NCI-H2196 treated with DMSO at 0.1 percent for 48 hours (cell line): Measurements from ENCODE around the gene ZNF177.
"Not testable (repeated sequence)": the region's sequence is repeated elsewhere in the genome, so short reads cannot be mapped to it uniquely, and the experiment has no call there.

Experiments used
- DNase-seq: peaks from one replicate; lab custom pipeline; 2025; ENCODE audit not compliant: unreplicated experiment; lab: John Stamatoyannopoulos, UW

The ZNF177 gene

DNA sequence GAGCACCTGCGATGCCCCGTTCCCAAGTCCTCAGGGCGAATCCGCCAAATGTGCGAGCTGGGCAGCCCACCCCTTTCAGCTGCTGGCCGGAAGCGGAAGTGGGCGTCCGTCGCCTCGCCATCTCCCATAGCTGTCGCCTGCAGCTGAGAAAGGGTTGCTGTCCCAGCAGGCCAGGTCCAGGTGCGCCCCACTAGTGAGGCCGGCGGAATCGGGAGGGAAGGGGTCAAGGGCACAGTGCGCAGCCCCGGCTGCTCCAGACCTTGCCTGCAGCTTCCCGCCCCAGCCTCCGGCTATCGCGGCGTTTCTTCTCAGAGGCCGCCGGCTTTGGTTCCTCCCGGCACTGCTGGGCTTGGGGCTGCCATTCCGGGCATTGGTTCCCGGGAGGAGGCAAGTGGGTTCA, at the start of gene ZNF177:
Gene ZNF177 (plus strand): TSS at position 109 of the 400 bp plus-strand sequence. CDS start 15,299 bp downstream, outside the sequence.
- no peak for DNase-seq

DNA sequence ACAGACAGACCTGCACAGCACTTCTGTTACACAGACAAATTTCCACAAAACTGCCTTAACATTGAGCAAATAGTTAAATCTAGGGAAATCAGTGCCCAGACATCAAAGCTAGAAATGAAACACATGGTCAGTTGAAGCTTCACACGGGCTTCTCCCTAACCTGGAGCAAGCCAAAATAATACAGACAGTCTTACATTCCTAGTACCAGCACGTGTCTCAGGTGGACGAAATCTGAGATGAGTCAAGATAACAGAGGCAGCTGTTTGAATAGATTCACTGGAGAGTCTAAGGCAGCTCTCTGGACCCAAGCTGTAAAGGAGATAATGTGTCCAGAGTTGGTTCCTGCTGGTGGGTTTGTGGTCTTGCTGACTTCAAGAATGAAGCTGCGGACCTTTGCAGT, 49.1 kb upstream of the ZNF177 start:
- DNase-seq: no peak

DNA sequence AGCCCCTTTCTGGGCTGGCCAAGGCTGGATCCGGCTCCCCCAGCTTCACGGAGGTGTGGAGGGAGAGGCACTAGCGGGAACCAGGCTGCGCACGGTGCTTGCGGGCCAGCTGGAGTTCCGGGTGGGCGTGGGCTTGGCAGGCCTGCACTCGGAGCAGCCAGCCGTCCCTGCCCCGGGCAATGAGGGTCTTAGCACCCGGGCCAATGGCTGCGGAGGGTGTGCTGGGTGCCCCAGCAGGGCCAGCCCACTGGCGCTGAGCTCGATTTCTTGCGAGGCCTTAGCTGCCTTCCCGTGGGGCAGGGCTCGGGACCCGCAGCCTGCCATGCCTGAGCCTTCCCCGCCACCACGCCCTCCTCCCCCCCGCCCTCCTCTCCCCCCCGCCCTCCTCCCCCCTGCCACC, 41.5 kb upstream of the ZNF177 start:
- no peak for DNase-seq

DNA sequence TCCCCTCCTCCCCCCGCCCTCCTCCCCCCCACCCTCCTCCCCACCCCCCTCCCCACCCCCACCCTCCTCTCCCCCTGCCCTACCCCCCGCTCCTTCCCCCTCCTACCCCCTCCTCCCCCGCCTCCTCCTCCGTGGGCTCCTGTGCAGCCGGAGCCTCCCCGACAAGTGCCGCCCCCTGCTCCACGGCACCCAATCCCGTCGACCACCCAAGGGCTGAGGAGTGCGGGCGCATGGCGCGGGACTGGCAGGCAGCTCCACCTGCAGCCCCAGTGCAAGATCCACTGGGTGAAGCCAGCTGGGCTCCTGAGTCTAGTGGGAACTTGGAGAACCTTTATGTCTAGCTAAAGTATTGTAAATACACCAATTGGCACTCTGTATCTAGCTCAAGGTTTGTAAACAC, 41.1 kb upstream of the ZNF177 start:
- not testable (repeated sequence) for DNase-seq

DNA sequence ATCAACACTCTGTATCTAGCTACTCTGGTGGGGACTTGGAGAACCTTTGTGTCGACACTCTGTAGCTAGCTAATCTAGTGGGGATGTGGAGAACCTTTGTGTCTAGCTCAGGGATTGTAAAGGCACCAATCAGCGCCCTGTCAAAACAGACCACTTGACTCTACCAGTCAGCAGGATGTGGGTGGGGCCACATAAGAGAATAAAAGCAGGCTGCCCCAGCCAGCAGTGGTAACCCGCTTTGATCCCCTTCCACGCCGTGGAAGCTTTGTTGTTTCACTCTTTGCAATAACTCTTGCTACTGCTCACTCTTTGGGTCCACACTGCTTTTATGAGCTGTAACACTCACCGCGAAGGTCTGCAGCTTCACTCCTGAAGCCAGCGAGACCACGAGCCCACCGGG, 40.6 kb upstream of the ZNF177 start:
- DNase-seq: not testable (repeated sequence)

DNA sequence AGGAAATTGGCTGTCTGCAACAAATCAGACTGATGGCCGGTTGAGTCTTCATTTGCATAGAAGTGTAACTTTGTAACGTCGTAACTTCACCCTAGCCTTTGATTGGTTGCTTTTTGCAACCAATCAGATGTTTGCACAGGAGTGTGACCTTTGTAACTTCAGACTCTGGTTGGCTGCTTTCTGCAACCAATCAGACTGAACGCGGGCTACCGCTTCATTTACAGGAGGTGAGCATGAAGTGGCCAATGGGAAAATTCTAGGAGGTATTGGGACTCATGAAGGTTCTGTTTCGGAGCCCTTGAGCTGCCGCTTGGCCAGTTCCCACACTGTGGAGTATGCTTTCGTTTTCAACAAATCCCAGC, 39.3 kb upstream of the ZNF177 start:
- DNase-seq: peak; percentile 77

DNA sequence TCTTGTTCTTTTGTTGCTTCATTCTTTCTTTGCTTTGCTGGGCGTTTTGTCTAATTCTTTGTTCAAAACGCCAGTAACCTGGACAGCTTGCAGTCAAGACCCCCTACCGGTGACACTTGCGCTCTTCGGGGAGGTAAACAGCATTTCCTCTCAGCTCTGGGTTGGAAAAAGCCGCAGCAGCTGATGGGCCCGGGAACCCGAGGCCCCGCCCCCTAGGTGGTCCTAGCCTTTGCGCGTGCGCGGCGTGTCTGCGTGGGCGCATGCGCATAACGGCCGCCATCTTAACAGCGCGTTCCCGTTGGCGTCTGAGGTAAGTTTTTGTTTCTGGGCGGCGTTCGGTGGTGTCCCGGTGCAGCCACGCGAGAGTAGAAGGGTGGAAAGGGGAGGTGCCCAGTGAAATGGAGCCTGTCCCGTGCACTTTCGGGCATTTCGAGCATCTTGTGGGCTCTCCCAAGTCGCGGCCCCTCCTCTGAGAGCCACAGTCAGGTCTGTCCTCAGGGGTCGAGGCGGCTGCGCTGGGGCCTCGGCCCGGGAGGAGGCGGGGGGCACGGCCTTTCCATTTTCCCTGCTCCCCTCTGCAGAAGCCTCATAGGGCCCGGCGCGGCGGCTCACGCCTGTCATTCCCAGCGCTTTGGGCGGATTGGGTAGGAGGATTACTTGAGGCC, 38.8 kb upstream of the ZNF177 start, which contains the start of gene ZNF559:
Gene ZNF559 (plus strand): TSS at position 261 of the 665 bp plus-strand sequence. CDS start 14,371 bp downstream, outside the sequence.
- peak; percentile 93 for DNase-seq

DNA sequence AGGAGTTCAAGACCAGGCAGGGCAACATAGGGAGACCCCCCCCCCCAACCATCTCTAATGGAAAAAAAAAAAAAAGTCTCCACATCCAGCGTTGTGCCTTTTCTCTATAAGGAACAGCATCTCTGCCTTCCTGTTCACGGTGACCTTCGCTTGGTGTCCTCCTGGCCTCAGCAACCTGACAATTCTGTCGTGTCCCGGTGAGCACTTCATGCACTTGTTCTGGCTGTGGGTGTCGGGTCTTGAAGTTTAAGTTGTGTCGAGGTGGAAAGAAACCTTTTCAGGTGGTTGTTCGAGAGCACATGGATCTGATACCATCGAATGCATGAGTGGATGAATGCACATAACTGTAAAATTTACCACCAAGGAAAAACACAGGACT, 38.2 kb upstream of the ZNF177 start:
- DNase-seq: no peak

DNA sequence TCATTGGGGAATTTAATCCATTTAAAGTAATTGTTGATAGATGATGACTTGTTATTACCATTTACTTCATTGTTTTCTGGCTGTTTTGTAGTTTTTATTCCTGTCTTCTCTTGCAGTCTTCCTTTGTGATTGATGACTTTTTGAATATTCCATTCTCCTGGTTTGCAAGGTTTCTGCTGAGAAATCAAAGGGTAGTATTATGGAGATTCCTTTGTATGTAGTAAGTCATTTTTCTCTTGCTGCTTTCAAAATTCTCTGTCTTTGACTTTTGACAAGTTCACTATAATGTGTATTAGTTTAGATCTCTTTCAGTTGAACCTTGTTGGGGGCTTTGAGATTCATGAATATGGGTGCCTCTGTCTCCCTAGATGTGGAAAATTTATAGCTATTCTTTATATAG, 32.8 kb upstream of the ZNF177 start:
- DNase-seq: no peak

DNA sequence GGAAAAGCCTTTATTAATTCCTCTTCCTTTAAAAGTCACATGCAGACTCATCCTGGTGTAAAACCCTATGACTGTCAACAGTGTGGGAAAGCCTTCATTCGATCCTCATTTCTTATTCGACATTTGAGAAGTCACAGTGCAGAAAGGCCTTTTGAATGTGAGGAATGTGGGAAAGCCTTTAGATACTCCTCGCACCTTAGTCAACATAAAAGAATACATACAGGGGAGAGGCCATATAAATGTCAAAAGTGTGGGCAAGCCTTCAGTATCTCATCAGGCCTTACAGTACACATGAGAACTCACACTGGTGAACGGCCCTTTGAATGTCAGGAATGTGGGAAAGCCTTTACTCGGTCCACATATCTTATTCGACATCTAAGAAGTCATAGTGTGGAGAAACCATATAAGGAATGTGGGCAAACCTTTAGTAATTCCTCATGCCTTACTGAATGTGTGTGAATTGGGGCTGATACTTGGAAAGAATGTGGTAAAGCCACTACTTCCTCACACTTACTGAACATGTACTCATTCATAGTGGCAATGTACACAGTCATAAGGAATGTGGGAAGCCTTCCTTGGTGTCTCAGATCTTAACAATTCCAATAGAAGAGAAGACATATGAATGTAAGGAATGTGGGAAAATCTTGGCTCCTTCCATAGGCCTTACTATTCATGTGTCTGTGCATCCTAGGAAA, 20.1 kb upstream of the ZNF177 start:
- DNase-seq: no peak

DNA sequence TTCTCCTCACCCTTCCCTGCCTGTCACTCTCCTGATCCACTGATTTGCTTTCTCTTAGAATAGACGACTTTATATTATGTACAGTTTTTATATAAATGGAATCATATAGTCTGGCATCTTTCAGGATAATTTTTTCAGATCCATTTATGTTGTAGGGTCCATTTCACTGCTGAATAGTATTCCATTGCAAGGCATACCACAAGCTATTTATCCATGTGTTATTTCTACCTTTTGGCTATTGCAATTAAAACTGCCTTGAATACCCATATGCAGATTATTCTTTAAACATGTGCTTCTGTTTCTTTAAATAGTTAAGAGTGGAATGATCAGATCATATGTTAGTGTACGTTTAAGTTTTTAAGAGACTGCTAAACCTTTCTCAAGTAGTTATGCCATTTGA, 17.8 kb upstream of the ZNF177 start:
- no peak for DNase-seq

DNA sequence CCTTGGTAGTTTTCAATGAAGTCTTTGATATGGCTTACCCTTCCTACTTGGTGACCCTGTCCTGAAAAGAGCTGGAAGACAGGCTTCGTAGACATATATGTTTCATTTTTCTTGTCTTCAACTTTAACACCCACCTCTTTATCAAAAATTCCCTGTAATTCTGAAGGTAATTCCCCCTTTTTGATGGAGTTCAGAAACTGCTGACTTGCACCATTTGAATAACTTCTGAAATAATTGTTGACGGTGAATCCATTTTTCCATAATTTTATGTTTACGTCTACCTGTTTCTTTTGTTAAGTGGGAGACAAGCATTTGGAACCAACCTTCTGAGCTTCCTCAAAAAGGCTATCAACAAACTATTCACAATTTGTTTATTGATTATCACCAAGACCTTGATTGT, 14.6 kb upstream of the ZNF177 start:
- DNase-seq: no peak

DNA sequence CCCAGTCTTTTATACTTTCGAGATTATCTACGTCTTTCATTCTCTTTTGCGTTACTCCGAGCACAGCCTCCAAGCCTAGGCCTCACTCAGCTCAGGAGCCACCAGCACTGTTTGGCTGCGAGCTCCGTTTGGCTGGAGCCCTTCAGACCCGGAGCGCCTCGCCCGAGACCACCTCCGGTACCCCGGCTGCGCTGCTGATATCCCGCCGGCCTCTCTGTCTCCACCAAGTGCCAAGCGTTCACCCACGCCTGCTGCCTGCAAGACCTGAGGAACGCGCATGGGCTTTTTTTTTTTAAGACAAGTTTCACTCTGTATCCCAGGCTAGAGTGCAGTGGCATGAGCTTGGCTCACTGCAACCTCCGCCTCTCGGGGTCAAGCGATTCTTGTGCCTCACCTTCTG, 14.1 kb upstream of the ZNF177 start:
- no peak for DNase-seq

DNA sequence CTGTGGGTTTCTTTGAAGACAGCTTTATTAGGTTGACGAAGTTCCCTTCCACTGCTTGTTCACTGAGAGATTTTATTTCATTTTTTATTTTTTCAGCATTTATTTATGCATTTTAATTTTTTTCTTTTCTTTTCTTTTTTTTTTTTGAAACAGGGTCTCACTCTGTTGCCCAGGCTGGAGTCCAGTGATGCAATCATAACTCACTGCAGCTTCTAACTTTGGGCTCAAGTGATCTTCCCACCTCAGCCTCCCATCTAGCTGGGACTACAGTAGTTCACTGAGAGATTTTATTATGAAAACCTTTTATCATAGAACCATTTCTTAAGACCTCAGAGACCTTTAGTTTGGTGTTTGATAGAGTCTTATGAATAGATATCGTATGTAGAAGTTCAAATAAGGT, 10.3 kb upstream of the ZNF177 start:
- DNase-seq: no peak

DNA sequence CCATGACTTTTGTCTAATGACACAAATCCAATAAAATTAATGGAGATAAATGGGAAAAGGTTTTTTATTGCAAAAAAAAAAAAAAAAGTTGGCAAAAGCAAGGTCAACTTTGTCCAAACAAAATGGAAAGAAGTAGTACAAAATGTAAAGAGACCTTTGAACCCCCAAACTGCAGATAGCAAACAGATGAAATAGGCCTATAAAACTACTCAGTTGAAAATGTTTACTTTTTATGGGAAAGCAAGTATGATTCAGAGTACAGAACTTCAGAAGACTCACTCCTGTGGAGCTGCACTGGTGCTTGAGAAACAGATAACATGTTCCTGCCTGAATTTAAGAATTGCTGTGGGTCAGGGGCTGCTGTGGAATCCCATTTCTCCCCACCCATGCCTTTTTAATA, 9.8 kb upstream of the ZNF177 start:
- no peak for DNase-seq

DNA sequence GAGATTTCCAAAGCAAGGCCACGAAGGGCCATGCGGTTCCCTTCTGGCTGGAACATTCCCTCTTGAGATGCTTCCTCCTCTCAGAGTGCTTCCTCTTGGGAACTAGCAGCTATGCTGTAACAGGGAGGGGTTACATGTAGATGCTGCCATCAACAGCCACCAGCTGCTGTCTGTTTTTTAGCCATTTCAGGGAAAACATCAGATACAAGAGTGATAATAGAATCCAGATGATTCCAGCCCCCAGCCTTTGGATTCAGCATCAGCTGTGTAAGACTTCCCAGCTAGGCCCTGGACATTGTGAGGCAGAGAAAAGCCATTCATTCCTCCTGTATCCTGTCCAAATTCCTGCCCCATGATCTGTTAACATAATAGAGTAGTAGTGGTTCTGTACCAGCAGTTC, 8.2 kb upstream of the ZNF177 start:
- DNase-seq: no peak

DNA sequence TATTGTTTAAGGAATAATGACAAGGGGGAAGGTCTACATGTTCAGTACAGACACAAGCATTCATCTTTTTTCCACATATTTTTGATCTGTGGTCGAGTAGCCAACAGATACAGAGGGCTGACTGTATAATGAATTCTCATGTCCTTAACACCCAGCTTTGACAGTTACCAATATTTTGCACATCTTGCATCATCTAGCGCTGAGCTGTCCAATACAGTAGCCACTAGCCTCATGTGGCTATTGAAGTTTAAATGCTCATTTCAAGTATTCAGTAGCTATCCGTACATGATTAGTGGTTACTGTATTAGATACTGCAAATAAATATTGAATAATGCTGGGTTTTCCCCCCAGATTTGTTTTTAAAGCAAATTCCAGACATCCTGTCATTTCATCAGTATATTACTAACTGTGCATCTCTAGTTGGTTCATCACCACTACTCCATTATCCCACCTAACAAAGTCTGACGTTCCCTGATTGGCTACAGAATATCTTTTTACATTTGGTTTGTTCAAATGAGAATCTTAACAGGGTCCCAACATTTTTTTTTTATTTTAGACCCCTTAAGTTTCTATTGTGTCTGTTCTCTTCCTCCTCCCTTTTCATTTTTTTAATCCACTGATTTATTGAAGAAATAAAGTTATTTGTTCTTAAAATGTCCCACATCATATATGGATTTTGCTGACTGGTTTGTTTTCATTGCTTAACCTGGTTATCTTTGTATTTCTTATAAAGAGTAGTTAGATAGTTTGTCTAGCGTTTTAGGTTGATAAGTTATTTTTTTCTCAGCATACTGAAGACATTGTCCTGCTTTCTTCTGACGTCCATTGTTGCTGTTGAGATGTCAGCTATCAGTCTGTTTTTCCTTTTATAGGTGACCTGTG, 8.2 kb downstream of the ZNF177 start:
- no peak for DNase-seq

DNA sequence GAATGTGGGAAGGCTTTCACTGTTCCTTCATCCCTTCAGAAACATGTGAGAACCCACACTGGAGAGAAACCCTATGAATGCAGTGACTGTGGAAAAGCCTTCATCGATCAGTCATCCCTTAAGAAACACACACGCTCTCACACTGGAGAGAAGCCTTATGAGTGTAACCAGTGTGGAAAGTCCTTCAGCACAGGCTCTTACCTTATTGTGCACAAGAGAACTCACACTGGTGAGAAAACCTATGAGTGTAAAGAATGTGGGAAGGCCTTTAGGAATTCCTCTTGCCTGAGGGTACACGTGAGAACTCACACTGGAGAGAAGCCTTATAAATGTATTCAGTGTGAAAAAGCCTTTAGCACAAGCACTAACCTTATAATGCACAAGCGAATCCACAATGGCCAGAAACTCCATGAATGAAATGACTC, 18.6 kb downstream of the ZNF177 start:
- DNase-seq: no peak

DNA sequence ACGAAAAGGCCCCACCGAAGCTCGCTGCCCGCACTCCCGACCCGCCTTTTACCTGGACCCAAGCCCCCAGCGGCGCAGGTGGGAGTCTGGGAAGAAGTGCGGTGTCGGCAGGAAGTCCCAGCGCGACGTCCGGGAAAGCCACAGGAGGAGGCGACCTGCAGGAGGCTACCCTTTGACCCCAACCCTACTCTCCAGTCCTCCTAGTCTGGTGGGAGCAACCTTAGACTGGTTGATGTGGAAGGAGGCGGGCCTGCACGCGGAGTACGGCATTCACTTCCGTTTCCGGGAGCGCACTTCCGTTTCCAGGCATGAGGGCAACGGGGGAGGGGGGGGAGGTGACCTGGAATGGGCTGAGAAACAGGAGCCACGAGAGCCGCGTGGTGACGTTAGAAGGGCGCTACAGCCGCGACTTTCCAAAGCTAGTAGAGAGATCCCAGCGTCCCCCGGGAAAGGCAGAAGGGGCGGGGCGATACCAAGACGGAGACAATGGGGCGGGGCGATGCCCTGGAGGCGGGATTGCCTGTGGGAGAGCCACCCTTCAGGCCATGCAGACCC, 44.1 kb downstream of the ZNF177 start:
- no peak for DNase-seq

DNA sequence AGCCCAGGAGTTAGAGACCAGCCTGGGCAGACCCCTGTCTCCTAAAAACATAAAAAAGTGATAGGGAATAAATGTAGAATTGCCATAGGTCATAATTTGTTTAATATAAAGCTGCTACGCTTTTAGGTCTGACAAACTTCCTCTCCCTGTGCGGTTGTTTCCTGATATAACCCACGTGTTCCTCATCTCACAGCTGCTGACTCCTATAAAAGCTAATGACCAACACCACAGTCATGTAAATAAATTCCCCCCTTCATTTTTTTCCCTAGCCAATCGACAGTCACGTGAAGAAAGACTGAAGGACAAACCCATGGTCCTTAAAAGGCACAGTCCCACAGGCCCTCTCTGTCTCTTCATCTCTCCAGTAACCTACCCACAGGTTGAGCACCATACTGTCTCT, 45.0 kb downstream of the ZNF177 start:
- DNase-seq: no peak

DNA sequence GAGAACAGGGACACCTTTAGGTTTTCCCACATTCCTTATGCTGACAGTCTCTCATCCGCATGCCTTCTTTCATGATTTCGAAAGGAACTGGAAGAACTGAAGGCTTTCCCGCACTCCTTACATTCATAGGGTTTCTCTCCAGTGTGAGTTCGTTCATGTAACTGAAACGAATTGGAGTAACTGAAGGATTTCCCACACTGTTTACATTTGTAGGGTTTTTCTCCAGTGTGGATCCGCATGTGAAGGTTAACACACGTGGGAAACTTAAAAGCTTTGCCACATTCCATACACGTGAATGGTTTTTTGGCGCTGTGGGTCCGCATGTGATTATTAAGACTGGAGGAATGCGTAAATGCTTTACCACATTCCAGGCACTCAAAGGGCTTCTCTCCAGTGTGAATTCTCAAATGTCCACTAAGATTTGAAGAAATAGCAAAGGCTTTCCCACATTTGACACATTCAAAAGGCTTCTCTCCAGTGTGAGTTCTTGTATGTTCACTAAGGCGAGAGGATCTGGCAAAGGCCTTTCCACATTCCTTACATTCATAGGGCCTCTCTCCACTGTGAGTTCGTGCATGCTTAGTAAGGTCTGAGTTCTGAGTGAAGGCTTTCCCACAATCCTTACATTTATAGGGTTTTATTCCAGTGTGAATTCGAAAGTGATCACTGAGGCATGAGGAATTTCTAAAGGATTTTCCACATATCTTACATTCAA, 50.6 kb downstream of the ZNF177 start:
- DNase-seq: no peak
